Keratinocyte (primary cell): Measurements from ENCODE around the gene TOX2.

Source experiments
- CTCF ChIP-seq, 3 experiments: IDR thresholded peaks in 1 of 3; conservative IDR thresholded peaks in 1 of 3; optimal IDR thresholded peaks in 1 of 3; 2 replicates in 2 of 3; 3 replicates in 1 of 3; pipeline versions ENCODE3 to v1.5.1; 2011; ENCODE audit warnings: low read length in 3 of 3, mild to moderate bottlenecking in 3 of 3, moderate library complexity in 2 of 3, control low read depth in 1 of 3, inconsistent platforms in 1 of 3; ENCODE audit not compliant: insufficient read depth in 2 of 3; ENCODE audit errors: extremely low read depth in 1 of 3
- EZH2 ChIP-seq: IDR thresholded peaks from one replicate; pipeline ENCODE4 v1.6.1; 2012; ENCODE audit warnings: inconsistent platforms, mild to moderate bottlenecking, low read length, moderate library complexity

DNA sequence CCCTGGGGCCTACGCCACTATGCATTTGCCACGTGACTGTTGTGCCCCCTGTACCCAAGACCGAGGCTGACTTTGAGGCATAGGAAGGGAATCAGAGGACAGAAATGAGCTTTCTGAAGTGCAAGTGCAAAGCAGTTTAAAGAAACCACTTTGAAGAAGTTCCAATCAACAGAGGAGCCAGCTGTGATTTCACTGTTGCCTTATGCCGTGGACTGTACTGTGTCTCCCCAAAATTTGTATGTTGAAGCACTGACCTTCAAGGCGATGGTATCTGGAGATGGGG, 161.2 kb downstream of the TOX2 start:
- TF ChIP-seq CTCF (optimal IDR thresholded peaks at IDR 0.05 in 1 of 3, IDR thresholded peaks at IDR 0.05 in 1 of 3, conservative IDR thresholded peaks at IDR 0.05 in 1 of 3; ENCODE audit: extremely low read depth in 1 of 3, insufficient read depth in 2 of 3, low read length in 3 of 3) (no peak), EZH2 (no peak)
